GM06990 (cell line): ENCODE results near the gene GAD2.

Source experiments
- DNase-seq: peaks from one replicate; pipeline ENCODE4 v3.0.0-alpha.2; 2011; ENCODE audit not compliant: insufficient read length; ENCODE audit errors: extremely low read depth
- H3K27me3 ChIP-seq: replicated peaks from 2 replicates; pipeline ENCODE4 v1.6.0; 2011; ENCODE audit warnings: low read length; ENCODE audit not compliant: control insufficient read depth, insufficient read depth
- H3K36me3 ChIP-seq: 2 replicates; pipeline ENCODE4 v1.5.1; 2011; ENCODE audit warnings: low read length; ENCODE audit not compliant: control insufficient read depth, insufficient read depth
- H3K4me3 ChIP-seq: replicated peaks from 2 replicates; pipeline ENCODE4 v1.5.1; 2011; ENCODE audit warnings: low read depth, mild to moderate bottlenecking, control low read depth, low read length
- CTCF ChIP-seq: IDR thresholded peaks from 2 replicates; pipeline ENCODE4 v1.5.1; 2011; ENCODE audit warnings: low read length, control low read depth, mild to moderate bottlenecking, inconsistent platforms; ENCODE audit not compliant: insufficient read depth, poor library complexity, severe bottlenecking

The GAD2 gene

GRCh38 chr10:26222563-26222962, 6.0 kb downstream of the GAD2 start:
- no peak overlapping the region for H3K4me3 ChIP-seq
- no peak for DNase-seq
- no peaks in the 10 kb centered on the region for H3K36me3 ChIP-seq
- peaks cover 4% of the 10 kb centered on the region for H3K27me3 ChIP-seq
- TF ChIP-seq CTCF, result no peak

- H3K36me3 ChIP-seq, result no peaks in the 10 kb centered on the region
- H3K4me3 ChIP-seq, result no peak overlapping the region
- TF ChIP-seq CTCF, result no peak
- DNase-seq, result no peak
- peaks cover 5% of the 10 kb centered on the region for H3K27me3 ChIP-seq
Observed at GRCh38 chr10:26225322-26225721, 8.7 kb downstream of the GAD2 start.

- H3K36me3 ChIP-seq, result no peaks in the 10 kb centered on the region
- H3K4me3 ChIP-seq, result no peak overlapping the region
- peaks cover 3% of the 10 kb centered on the region for H3K27me3 ChIP-seq
- no peak for DNase-seq
- TF ChIP-seq CTCF, result no peak
Observed at GRCh38 chr10:26227786-26228185, 11.2 kb downstream of the GAD2 start.

- Histone ChIP-seq H3K4me3 (no peak overlapping the region), H3K36me3 (no peaks in the 10 kb centered on the region), H3K27me3 (peaks cover 1% of the 10 kb centered on the region)
- no peak for TF ChIP-seq CTCF
- DNase-seq, result no peak
Observed at GRCh38 chr10:26232174-26232573, 15.6 kb downstream of the GAD2 start.

- H3K27me3 ChIP-seq, result no peaks in the 10 kb centered on the region; the same call in none of the 2 replicates
- DNase-seq, result no peak
- TF ChIP-seq CTCF, result no peak
- H3K4me3 ChIP-seq, result no peak overlapping the region
- H3K36me3 ChIP-seq, result no peaks in the 10 kb centered on the region
Observed at GRCh38 chr10:26235761-26236160, 19.2 kb downstream of the GAD2 start.

- no peak for TF ChIP-seq CTCF
- Histone ChIP-seq H3K4me3 (no peak overlapping the region), H3K27me3 (no peaks in the 10 kb centered on the region; the same call in none of the 2 replicates), H3K36me3 (no peaks in the 10 kb centered on the region)
- no peak for DNase-seq
Observed at GRCh38 chr10:26238378-26238777, 21.8 kb downstream of the GAD2 start.
